SU-DHL-6 (cell line): ENCODE data around the gene FBLN7.

Experiments
- H2AFZ ChIP-seq: fragments of 200-600 bp; sonication (generic); 2 replicates; pipeline ENCODE4 v1.6.1; 2014; ENCODE audit warnings: low read depth, mild to moderate bottlenecking, moderate library complexity, mixed read lengths, antibody characterized with exemption, low read length; ENCODE audit not compliant: severe bottlenecking
- H3F3A ChIP-seq: fragments of 200-600 bp; shearing (Covaris generic); 2 replicates; pipeline ENCODE4 v1.6.0; 2016; ENCODE audit warnings: antibody characterized with exemption, mild to moderate bottlenecking; ENCODE audit not compliant: insufficient read depth
- H3K27ac ChIP-seq: fragments of 200-600 bp; sonication (generic); 2 replicates; pipeline ENCODE4 v1.5.1; 2016; ENCODE audit warnings: low read depth, mild to moderate bottlenecking, low read length, moderate library complexity, mixed read lengths
- H3K27me3 ChIP-seq: fragments of 200-600 bp; sonication (generic), shearing (Covaris generic); 2 replicates; pipeline ENCODE4 v1.6.0; 2014; ENCODE audit warnings: mild to moderate bottlenecking, low read length
- H3K36me3 ChIP-seq: fragments of 200-600 bp; sonication (generic); 2 replicates; pipeline ENCODE4 v1.6.1; 2014; ENCODE audit warnings: mild to moderate bottlenecking, low read length, mixed read lengths
- H3K4me2 ChIP-seq: fragments of 300-600, 200-600 bp; shearing (Covaris generic), sonication (generic); 2 replicates; pipeline ENCODE4 v1.6.0; 2014; ENCODE audit warnings: low read length, low read depth, mild to moderate bottlenecking; ENCODE audit not compliant: poor library complexity, severe bottlenecking
- H3K4me3 ChIP-seq: fragments of 200-600 bp; sonication (generic); 2 replicates; pipeline ENCODE4 v1.5.1; 2014; ENCODE audit warnings: antibody characterized with exemption, low read length, mild to moderate bottlenecking, mixed read lengths; ENCODE audit not compliant: insufficient read depth, poor library complexity, severe bottlenecking
- H3K79me2 ChIP-seq: fragments of 200-600 bp; sonication (generic); 2 replicates; pipeline ENCODE4 v1.6.1; 2014; ENCODE audit warnings: mild to moderate bottlenecking, low read length, moderate library complexity; ENCODE audit not compliant: insufficient read depth
- H3K9ac ChIP-seq: fragments of 200-600 bp; sonication (generic); 2 replicates; pipeline ENCODE4 v1.7.0; 2014; ENCODE audit warnings: mild to moderate bottlenecking, low read length
- H3K9me2 ChIP-seq: fragments of 200-600 bp; sonication (generic); replicated peaks from 2 replicates; pipeline ENCODE4 v1.6.1; 2014; ENCODE audit warnings: low read length; ENCODE audit not compliant: insufficient read depth
- H3K9me3 ChIP-seq: fragments of 200-600 bp; sonication (generic); 2 replicates; pipeline ENCODE4 v1.6.1; 2014; ENCODE audit warnings: low read length, mixed read lengths; ENCODE audit not compliant: insufficient read depth
- H4K20me1 ChIP-seq: fragments of 200-600 bp; sonication (generic); 2 replicates; pipeline ENCODE4 v1.6.1; 2014; ENCODE audit warnings: low read depth, mild to moderate bottlenecking, antibody characterized with exemption, low read length, moderate library complexity, mixed read lengths
- CTCF ChIP-seq: fragments of 200-600 bp; sonication (generic); IDR thresholded peaks from one replicate; pipeline ENCODE4 v1.5.1; 2017; ENCODE audit warnings: antibody characterized with exemption, mild to moderate bottlenecking, low read length, moderate library complexity; ENCODE audit not compliant: insufficient read depth, poor library complexity, severe bottlenecking
- EZH2phosphoT487 ChIP-seq: fragments of 200-600 bp; sonication (generic), shearing (Covaris generic); conservative IDR thresholded peaks from 2 replicates; pipeline ENCODE4 v1.6.1; 2018; ENCODE audit warnings: mild to moderate bottlenecking, antibody characterized with exemption, low read length, moderate library complexity, mixed read lengths

The FBLN7 gene

GRCh38 chr2:112175958-112176573 lies 37.9 kb downstream of the FBLN7 start:
- Histone ChIP-seq H4K20me1 (no peaks in the 10 kb centered on the region), H3K9ac (no peak overlapping the region), H3K9me2 (no peaks in the 10 kb centered on the region), H3K27ac (no peak overlapping the region), H3K79me2 (no peaks in the 10 kb centered on the region), H3K4me3 (no peak overlapping the region), H3K27me3 (no peaks in the 10 kb centered on the region), H3K9me3 (no peaks in the 10 kb centered on the region), H3K36me3 (no peaks in the 10 kb centered on the region), H3K4me2 (no peak overlapping the region), H2AFZ (no peak overlapping the region), H3F3A (no peaks in the 10 kb centered on the region)
- TF ChIP-seq CTCF (no peak), EZH2phosphoT487 (no peak)

DNA sequence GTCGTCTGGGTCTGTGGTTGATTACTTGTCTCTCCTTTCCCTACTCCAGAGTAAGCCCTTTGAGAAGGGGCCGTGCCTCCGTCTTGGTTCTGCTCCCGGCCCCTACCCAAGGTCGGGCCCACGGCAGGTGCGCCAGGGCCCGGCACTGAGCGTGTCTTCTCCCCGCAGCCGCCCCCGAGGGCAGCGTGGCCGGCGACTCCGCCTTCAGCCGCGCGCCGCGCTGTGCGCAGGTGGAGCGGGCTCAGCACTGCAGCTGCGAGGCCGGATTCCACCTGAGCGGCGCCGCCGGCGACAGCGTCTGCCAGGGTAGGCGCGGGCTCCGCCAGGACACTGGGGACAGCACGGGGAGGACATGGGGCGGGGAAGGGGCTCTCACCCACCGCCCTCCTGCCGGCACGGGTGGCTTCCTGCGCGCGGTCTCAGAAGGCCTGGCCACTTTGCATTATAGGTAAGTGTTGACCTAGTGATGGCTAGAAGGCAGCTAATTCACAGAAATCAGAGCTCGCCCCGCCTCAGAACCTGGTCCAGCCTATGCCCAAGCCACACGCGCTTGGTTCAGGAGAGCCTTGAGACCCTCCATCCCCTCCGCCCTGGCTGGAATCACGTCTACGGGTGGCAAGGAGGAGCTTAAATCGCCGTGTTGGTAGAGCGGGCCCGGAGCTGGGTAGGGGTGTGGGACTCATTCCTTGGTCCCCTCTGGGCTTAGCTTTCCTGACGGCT lies 43.5 kb downstream of the FBLN7 start:
- Histone ChIP-seq H3K9me3 (no peaks in the 10 kb centered on the region), H3K4me3 (no peak overlapping the region), H3K4me2 (no peak overlapping the region), H3K27me3 (no peaks in the 10 kb centered on the region), H3F3A (no peaks in the 10 kb centered on the region), H4K20me1 (no peaks in the 10 kb centered on the region), H3K27ac (no peak overlapping the region), H2AFZ (no peak overlapping the region), H3K9me2 (no peaks in the 10 kb centered on the region), H3K79me2 (no peaks in the 10 kb centered on the region), H3K36me3 (no peaks in the 10 kb centered on the region), H3K9ac (no peak overlapping the region)
- TF ChIP-seq CTCF: no peak
- TF ChIP-seq EZH2phosphoT487: no peak

DNA sequence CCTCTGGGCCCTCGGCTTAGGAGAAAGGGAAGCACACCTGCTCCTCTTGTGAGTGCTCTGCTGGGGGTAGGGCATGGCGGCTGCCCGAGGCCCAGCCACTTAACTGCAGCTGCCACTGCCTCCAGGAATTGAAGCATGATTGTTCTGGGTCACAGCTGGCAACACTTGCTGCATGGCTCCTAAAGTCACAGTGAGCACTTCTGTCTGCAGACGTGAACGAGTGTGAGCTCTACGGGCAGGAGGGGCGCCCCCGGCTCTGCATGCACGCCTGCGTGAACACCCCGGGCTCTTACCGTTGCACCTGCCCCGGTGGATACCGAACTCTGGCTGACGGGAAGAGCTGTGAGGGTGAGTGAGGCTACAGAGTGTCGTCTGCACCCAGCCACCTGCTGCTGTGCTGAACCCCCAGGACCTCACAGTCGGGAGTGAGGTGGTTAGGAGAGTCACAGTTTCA lies 44.4 kb downstream of the FBLN7 start:
- no peak overlapping the region for H3K4me3 ChIP-seq
- H3K27ac ChIP-seq: no peak overlapping the region
- H3K36me3 ChIP-seq: no peaks in the 10 kb centered on the region
- H3K9me2 ChIP-seq: no peaks in the 10 kb centered on the region
- no peak overlapping the region for H3K4me2 ChIP-seq
- no peaks in the 10 kb centered on the region for H3F3A ChIP-seq
- TF ChIP-seq EZH2phosphoT487 (no peak), CTCF (no peak)
- H2AFZ ChIP-seq: no peak overlapping the region
- no peaks in the 10 kb centered on the region for H3K79me2 ChIP-seq
- no peaks in the 10 kb centered on the region for H4K20me1 ChIP-seq
- no peak overlapping the region for H3K9ac ChIP-seq
- no peaks in the 10 kb centered on the region for H3K27me3 ChIP-seq
- H3K9me3 ChIP-seq: no peaks in the 10 kb centered on the region
